HG03095 (cell line): ENCODE data around the gene LHFPL2.
"Not testable (repeated sequence)": the region's sequence is repeated elsewhere in the genome, so short reads cannot be mapped to it uniquely, and the experiment has no call there.

Source experiments
- ATAC-seq: cut with Tn5 transposase; IDR thresholded peaks from one replicate; pipeline ENCODE4 v1.9.1; 2021; ENCODE audit warnings: moderate library complexity; ENCODE audit not compliant: unreplicated experiment

The LHFPL2 gene

DNA sequence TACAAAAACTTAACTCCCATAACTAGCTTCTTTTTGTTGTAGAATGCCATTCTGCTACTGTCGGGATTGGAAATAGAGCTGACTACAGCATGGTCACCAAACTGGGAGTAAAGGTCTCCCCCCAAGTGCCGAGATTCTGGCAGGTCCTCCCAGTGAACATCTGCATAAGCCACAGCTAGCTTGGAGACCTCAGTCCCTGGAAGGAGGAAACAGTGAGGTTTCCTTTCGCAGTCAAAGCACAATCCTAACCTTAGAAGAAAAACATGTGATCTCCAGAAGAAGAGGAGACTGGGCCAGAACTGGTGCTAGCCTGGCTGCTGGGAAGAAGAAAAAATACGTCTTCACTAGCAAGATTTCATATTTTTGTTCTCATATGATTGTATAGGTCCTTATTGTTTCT is 160.7 kb downstream of the LHFPL2 start:
- no peak for ATAC-seq

DNA sequence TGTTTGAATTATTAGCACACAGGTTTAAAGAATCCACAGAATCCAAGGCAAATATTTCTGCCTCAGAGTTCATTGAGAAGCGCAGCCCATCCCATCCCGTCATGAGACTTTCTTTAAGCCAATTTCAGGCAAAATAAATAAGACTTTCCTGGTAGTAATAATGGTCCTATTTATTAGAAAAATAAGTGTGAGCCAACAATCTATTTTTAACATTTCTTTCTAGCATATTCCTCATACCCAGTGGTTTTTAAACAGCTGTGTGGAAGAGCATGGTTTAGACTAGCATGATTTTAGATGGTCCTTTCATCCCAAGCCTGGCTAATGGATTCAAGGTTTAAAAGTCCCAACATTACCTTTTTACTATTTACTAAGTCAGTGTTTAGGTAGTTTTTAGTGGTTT is 162.4 kb downstream of the LHFPL2 start:
- ATAC-seq, result no peak

DNA sequence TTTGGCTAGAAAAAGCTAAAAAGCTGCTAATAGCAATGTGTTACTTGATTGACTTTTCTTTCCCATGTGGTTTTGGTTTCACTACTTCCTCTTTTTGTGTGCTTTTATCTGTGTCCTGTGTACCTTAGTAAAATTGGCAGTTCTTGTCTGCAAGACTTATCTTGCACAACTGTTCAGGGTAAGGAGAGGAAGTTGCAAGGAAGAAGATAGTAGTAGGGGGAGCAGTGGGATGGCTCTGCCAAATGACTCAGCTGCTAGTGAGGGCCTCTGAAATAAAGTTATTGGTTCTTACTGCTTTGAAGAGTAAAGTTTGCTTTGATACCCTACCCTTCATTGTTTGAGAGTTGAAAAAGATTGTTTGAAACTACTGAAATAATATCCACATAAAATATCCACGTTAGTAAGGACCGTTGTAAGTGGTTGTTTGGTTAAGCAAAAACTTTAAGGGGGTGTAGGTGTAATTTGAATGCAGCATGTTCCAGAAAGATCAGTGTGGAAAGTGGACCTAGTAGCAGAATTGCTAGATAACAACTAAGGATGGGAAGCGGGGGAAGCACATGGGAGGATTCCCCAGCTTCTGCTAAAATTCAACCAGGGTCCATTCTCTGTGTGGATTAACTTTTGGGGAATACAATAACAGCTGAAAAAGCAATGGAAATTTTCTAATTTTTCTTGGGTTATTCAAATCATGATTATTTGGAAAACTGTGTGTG is 164.6 kb downstream of the LHFPL2 start:
- peak; percentile 78 for ATAC-seq

DNA sequence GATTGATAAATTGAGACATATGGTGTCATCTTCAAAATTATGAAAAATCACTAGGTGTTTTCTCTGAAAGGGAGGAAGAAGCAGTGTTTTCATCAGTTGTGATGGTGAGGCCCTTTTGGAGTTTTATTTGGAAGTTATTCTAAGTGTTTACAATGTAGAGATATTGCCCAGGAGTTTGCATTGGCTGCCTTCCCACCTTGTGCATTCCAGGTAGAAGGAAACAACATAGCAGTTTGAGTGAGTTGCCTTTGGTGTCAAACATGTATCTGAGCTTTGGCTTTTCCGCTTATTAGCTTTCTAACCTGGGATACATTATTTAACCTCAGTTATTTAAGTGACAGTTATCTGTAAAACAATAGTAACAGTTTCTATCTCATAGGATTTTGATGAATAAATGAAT is 165.6 kb downstream of the LHFPL2 start:
- no peak for ATAC-seq

DNA sequence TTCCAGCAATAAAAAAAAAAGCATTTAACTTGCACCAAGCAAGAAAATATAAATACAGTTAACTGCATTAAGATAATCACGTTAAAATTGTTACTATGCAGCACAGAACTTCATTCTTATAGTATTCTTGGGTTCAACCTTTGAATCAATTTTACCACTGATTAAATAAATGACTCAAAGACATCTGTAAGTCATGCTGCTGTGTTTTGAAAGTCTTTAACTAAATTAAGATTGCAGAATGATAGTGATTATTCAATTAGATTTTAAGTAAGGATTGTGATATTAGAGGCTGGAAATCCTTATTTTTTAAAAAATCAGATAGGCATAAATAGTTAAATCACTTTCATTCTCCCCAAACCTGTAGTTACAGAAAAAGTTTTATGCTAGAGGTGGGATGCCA is 171.8 kb downstream of the LHFPL2 start:
- no peak for ATAC-seq

DNA sequence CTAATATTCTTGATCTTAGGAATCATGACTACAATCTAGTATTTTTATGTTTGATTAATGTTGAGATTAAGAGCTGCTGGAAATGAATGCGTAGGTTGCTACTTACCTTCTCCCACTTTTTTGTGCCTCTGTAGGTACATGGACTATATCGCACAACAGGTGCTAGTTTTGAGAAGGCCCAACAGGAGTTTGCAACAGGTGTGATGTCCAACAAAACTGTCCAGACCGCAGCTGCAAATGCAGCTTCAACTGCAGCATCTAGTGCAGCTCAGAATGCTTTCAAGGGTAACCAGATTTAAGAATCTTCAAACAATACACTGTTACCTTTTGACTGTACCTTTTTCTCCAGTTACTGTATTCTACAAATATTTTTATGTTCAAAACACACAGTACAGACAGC is 173.2 kb downstream of the LHFPL2 start:
- no peak for ATAC-seq

DNA sequence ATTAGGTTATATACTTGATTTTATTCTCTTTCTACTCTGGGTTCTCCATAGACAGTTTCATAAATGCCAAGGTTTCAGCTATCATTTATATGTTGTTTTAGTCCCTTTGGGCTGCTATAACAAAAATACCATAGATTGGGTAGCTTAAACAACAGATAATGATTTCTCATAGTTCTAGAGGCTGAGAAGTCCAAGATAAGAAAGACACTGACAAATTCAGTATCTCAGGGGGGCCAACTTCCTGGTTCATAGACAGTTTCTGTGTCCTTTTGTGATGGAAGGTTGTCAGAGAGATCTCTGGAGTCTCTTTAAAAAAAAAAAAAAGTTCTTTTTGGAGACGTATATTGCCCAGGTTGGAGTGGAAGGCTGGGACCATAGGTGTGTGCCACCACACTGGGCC is 174.8 kb downstream of the LHFPL2 start:
- no peak for ATAC-seq

DNA sequence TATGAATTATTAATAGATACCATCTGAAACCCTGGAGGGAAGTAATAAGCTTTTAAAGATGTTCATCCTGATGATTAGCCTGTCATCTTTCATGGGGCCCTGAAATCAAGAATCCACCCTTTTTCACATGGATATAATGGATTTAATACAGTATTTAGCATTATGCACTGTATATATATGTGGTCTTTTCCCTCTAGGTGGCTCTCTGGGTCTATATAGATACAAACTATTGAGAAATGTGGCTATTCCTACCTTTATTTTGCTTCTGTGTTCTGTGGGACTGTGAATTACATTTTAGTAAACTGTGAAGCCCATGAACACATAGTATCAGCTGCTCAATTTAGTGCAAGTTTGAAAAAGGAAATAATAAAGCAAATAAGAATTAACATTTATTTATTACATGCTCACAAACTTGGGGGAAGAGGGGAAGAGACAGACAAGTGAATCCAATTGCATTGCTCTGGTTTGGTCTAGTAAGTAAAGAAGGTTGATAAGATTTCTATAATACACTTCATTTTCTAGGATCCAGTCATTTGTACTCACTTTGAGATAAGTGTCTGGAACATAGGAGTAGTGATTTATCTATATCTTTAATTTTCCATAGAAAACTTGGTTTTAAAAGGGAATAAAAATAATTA is 176.0 kb downstream of the LHFPL2 start:
- ATAC-seq, result no peak

DNA sequence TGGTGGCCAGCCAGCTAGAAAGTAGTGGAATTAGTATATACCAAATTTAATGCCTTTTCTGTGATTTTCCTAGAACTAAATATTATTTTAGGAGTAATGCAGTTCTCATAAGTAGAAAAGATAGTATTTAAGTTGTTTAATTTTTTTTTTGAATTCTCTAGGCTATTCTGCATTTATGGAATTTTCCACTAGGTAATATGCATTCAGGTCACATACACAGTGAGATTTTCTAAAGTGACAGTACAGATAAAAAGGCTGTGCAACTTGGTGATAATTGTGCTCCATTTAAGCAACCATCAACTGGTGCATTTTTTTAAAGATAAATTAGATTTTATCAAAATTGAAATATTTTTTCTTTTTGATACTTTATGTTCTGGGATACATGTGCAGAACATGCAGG is 176.7 kb downstream of the LHFPL2 start:
- ATAC-seq, result no peak

DNA sequence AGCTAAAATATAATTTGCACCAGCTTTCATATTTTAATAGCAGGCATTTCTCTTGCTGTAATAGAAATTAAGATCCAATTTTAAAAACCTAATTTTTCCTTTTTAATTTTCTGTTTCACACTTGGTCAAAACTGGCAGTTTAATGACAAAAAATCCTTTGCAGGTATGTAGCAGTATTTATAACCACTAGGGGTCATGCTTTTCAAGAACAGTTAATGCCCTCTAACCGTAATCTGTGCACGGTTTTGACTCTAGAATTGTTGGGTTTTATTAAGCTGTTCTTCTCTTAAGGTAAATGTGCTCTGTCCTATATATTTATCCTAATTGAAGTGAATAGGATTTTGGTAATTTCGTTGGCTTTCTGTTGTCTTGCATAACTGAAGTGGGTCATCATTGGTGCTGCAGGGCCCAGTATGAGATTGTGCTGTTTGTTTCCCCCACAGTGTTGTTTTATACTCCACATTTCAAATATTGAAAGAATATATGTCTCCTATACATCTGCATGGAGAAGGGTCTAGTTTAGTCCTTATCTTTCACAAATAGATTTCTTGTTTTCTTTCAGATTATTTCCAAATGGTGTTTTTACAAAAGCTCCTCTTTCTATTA is 180.7 kb downstream of the LHFPL2 start:
- no peak for ATAC-seq

DNA sequence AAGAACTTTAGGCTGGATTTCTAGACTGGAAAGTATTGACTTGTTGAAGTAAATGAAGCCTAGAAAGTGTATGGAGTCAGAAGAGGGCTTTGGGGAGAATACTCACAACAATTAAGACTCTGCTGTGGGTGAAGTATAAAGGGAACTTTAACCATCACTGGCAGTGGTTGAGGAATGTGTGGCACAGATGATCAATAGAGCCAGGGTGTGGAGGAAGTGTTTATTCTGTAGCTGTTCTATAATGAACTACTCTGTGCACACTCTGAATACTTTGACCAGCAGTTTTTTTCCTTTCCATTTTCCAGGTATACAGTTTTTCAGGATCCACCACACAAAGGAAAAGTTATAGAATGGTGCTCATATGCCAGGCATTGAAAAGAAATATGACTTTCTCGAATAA is 181.4 kb downstream of the LHFPL2 start:
- no peak for ATAC-seq

DNA sequence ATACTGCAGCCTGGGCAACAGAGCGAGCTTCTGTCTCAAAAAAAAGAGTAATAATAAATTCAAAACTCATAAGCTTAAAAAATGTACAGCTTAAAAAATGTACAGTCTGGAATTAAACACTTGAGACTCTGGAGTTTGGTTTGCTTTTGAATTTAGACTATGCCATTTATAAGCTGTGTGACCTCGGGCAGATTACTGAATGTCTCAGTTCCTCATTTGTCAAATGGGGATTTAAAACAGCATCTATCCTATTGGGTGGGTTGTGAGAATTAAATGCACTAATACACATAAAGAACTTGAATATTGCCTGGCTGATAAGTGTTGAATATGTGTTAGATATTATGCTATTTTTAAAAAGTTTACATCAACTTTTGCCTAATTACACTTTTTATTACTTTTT is 189.7 kb downstream of the LHFPL2 start:
- no peak for ATAC-seq

DNA sequence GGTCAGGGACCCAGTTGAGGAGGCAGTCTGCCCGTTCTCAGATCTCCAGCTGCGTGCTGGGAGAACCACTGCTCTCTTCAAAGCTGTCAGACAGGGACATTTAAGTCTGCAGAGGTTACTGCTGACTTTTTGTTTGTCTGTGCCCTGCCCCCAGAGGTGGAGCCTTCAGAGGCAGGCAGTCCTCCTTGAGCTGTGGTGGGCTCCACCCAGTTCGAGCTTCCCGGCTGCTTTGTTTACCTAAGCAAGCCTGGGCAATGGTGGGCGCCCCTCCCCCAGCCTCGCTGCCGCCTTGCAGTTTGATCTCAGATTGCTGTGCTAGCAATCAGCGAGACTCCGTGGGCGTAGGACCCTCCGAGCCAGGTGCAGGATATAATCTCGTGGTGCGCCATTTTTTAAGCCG is 191.1 kb downstream of the LHFPL2 start:
- not testable (repeated sequence) for ATAC-seq

DNA sequence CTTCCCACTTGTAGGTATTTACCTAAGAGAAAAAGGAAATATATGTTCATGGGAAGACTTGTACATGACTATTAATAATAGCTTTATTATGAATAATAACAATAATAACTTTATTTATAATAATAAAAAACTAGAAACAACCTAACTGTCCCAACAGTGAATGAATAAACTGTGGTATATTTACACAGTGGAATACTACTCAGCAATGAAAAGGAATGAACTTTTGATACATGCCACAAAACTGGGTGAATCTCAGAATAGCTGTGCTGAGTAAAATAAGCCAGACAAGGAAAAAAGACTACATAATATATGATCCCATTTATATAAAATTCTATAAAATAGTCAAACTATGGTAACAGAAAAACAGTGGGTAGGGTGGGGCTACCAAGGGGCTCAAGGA is 199.5 kb downstream of the LHFPL2 start:
- ATAC-seq, result no peak

DNA sequence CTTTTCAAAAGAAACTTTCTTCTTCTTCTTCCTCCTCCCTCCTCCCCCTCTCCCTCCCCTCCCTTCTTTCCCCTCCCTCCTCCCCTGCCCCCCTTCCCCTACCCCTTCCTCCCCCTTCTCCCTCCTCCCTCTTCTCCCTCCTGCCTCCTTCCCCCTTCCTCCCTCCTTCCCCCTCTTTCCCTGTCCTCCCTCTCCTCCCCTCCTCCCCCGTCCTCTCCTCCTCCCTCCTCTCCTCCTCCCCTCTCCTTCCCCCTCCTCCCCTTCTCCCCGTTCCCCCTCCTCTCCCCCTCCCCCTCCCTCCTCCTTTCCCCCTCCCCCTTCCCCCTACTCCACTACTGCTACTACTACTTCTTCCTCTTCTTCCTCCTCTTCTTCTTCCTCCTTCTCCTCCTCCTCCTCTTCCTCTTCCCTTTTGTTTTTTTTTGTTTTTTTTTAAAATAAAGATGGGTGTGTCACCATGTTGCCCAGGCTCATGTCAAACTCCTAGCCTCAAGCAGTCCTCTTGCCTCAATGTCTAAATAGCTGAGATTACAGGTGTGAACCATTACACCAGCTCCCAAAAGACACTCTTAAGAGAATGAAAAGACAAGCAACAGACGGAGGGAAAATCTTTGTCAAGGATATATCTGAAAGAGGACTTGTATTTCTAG is 200.7 kb downstream of the LHFPL2 start:
- no peak for ATAC-seq
